KG1 (cell line): ENCODE data around the gene CEBPB.

Source experiments
- DNase-seq: peaks from one replicate; lab custom pipeline; 2025; lab: John Stamatoyannopoulos, UW

The CEBPB gene

DNA sequence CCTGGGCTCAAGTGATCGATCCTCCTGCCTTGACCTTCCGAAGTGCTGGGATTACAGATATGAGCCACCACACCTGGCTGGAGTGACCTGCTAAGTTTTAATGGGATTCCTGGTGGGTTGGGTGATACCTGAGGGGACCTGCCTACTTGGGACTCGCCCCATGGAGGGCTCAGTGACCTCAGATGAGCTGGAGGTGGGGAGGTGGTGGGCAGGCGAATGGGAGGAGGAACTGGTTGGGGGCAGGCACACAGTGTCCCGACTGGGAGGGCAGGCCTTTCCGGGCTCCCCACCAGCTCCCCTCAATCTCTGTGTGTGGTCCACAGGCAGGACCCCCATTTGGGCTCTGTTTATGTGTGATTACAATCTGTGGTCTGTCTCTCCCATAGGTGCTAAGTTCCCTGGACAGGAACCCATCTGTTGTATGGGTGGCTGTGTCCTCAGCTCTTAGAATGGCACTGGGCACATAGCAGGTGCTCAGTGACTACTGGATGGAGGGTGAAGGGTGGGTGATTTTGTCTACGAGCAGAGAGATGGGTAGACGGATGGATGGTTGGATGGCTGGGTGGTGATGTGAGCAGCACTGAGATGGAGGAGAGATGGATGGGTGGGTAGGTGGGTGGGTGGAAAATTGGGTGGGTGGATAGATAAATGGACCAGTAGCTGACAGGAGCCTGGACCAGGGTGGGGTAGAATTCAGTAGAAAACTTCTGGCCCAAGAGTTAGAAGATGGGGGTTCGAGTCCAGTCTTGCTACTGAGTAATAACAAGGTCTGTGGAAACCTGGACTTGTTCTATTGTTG is 23.8 kb downstream of the CEBPB start:
- DNase-seq = no peak

DNA sequence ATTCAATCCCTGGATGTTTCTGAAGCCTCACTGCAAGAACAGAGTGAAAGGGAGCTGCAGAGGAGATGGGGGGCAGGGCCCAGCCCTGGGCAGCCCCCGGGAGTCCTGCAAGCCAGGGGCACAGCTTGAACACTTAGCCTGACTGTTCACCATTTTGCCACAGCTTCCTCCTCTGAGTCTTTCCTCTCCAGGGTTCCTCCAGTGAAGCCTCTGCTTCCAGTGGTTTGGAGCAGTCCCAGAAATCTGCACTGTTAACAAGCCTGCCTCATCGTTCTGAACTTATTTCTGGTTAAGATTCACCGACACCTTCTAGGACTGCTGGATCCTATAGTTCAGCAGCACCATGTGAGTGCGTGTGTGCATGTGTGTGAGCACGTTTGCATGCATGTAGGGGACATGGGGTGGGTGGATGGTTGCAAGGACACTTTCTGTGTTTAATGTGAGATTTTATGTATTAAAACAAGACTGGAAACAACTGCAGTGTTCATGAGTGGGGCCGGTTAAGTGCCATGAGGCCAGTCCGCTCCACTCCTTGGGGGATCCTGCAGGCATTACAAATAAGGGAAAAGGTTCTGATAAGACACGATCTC is 24.6 kb downstream of the CEBPB start:
- no peak for DNase-seq

DNA sequence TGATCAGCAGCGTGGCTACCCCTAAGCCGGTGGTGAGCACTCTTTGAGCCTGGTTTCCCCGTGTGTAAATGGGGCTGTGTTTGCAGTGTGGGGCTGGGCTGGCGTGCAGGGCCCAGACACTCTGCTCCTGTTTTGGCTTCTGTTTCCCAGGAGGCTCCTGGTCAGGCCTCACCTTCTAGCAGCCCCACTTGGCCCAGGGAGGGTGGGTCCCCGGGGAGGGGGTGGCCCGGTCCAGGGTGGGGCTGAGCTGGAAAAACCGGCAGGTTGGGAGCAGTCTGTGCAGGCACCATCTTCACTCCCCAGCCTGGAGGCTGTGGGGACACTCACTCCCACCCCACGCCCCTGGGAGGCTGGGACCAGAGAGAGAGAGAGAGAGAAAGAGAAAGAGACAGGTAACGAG is 25.3 kb downstream of the CEBPB start:
- DNase-seq = no peak

DNA sequence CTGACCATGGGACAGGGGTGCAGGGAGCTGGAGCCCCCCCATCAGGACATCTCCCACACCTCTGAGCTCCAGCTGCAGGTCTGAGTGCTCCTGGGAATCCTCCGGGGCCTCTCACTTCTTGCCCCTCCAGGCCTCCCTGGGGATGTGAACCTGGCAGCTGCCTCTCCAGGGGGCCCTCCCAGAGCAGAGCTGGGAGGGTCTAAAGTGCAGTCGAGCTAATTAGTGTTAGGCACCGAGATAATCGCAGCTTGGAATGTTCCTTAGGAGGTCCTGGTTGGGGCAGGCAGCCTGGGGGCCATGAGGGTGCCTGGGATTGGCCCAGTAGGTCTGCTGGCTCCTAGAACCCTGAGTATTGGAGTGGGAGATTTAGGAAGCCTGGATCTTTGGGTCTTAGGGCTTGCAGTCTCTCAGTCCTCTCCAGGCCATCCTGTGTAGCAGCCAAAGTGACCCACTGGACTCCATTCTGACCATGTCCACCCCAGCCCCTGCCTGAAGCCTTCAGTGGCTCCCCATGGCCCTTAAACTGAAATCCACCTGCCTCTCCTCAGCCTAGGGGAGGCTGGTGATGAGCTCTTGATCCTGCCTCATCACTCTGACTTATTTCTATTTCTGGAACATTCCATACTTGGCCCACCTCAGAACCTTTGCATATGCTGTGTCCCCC is 26.0 kb downstream of the CEBPB start:
- no peak for DNase-seq

DNA sequence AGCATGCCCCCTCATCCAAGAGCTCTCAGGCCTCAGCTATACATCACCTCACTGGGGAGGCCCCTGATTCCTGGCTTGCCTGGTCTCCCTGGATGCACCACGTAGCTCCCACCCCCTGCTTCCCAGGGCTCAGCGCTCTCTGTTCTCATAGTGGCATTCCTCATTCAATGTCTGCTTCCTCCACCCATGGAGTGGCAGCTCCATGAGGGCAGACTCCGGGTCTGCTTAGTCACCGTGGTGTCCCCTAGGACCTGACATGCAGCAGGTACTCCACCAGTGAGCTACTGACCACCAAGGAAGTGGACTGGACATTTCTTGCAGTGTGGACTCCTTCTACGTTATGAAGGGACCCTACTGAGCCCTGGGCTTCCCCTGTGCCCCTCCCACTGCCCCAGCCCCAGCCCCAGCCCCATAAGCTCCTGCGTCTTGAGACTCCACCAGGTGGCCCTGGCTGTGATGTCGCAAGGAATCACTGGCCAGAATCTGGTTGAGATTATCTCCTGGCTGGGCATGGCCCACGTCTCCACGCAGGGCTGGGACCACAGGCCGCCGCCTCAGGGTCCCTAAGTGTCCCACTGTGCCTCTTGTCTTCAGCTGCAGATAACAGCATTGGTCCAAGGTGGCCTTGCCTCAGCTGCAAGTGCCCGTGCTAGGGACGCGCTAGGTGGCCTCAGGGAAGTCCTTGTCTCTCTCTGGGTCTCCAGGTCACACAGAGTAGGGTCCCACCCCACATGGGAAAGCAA is 26.7 kb downstream of the CEBPB start:
- DNase-seq = no peak

DNA sequence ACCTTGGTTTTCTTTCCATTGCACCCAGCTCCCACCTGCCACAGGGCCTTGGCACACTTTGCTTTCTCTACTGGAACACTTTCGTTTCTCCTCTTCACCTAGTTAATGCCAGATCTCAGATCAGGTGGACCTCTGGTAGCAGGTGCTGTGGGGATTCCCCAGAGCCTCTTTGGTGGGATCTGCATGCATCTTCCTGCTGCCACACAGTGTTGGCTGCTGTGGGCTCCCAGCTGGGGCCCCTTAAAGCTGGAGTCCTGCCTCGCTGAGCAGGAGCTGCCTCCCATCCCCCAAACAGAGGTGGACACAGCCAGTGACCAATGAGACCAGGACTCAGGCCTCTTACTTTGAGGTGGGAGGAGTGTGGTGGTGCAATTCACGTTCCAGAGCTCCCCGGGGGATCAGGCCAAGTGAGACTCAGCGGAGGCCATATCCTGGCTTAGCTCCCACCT is 28.4 kb downstream of the CEBPB start:
- DNase-seq = no peak

DNA sequence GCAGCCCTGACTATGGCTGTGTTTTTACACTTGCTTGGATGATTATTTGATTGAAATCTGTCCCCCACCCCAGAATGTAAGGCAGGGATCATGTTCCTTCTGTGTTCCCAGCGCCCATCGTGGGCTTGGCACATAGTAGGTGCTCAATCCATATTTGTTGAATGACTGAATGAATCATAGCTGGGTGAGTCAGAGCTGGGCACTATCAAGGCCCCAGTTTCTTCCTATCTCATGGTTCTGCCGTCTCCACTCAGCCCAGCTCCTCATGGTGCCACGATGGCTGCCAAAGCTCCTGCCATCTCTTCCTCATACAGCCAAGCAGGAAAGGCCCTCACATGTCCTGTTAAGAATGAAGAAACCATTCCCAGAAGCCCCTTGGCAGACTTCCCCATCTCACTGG is 29.0 kb downstream of the CEBPB start:
- no peak for DNase-seq

DNA sequence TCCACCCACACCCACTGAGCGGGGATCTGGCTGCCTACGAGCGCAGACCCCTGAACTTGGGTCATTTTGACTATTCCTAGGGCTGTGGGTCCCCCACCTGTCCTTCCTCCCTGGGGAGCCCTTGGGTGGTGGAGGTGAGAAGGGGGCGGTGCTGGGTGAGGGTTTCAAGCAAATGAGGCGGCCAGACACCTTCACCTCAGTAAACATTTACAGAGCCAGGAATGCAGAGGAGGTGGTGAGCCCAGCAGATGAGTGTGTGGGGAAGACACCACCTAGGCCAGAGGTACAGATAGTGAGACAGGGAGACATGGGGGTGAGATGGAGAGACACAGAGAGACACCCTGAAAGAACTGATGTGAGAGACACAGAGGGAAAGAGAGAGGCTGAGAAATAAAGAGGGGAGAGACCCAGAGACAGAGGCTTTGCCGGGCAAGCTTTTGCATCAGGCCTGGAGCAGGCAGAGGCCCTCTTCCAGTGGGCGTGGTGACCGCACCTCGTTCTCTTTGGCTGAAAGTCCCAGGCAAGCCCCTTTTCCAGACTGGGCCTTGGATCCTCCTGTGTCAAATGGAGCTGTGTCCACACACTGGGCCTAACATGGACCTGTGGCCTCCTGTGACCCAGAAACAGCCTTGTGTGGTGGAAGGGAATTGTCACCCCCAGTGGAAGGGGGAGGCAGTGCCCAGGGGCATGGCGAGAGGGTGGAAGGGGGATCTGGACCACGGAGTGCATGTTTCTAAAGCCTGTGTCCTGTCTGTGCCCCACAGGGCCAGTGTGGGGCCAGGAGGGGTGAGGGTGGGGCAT is 29.7 kb downstream of the CEBPB start:
- no peak for DNase-seq

DNA sequence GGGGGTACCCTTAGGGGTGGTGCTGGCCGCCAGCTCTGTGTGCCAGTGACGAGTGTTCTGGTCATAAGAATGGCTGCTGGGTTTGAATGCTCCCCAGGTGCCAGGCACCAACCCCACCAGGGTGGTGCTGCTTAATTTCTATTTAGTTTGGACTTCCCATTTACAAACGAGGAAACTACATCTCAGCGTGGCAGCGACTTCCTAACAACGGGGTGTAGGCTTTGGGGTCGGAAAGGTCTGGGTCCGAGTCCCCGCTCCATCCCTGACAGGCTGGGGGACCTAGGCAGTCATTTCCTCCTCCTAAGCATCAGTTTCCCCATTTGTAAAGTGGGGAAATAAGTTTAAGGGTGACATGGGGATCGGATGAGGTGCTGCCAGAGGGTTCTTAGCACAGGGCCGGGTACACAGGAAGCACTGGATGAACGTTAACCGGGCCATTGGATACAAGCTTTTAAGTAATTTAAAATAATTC is 30.3 kb downstream of the CEBPB start:
- no peak for DNase-seq

DNA sequence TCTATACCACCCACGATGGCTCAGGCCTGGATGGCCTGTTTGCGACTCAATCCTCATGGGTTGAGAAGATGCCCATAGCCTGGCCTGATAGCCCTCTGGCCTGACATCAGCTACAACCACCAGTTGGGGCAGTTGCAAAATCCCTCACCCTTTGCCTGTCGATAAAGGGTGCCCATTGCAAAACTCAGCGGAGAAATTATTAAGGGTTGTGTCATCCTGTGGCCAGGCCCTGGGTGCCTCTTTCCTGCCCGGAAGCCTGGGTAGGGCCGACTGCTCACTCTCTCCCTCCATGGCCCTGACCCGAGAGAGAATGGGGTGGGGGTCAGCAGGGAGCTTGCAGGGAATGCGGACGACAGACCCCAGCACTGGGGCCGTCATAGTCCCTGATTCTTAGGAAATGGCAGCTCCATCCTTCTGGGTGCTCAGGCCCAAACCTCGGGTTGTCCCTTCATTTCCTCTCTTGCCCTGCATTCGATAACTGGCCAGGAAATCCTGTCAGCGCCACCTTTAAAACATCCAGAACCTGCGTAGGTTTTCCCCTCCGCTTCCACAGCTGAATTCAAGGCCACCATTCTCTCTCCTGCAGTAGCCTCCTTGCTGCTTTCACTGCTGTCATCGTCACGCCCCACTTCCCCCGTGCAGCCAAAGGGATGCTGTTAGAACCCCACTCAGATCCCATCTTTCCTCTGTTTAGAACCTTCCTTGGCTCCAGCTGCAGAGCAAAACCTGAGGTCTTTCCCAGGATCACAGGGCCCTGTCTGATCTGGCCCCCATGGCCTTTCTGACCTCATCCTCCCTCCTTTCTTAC is 31.1 kb downstream of the CEBPB start:
- DNase-seq = no peak

DNA sequence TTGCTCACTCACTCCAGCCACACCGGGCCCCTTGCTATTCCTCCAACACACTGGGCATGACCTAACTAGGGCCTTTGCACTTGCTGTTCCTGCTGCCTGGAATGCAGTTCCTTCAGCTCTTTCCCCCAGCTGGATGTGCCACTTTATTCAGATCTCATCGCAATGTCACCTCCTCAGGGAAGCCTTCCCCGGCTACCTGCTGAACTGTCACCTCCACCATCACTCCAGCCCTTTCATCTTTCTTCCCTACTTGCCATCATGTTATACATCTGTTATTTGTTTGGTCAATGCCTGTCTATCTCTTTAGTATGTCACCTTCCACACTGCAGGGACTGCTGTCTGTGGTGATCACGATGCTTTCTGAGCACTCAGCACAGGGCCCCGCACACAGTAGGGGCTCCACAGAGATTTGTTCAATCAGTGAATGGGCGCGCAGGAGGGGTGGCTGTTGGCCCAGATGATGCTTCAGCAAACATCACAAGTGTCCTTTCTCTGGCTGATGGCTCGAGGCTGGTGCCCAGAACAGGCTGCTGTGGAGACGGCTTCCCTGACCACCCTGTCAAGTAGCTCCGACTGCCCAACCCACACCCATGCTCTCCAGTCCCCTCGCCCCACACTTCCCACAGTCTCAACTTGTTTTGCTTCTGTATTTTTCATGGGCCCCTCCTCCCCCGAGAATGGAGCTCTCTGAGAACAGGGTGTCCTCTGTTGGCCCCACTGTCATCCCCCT is 31.8 kb downstream of the CEBPB start:
- DNase-seq = no peak

DNA sequence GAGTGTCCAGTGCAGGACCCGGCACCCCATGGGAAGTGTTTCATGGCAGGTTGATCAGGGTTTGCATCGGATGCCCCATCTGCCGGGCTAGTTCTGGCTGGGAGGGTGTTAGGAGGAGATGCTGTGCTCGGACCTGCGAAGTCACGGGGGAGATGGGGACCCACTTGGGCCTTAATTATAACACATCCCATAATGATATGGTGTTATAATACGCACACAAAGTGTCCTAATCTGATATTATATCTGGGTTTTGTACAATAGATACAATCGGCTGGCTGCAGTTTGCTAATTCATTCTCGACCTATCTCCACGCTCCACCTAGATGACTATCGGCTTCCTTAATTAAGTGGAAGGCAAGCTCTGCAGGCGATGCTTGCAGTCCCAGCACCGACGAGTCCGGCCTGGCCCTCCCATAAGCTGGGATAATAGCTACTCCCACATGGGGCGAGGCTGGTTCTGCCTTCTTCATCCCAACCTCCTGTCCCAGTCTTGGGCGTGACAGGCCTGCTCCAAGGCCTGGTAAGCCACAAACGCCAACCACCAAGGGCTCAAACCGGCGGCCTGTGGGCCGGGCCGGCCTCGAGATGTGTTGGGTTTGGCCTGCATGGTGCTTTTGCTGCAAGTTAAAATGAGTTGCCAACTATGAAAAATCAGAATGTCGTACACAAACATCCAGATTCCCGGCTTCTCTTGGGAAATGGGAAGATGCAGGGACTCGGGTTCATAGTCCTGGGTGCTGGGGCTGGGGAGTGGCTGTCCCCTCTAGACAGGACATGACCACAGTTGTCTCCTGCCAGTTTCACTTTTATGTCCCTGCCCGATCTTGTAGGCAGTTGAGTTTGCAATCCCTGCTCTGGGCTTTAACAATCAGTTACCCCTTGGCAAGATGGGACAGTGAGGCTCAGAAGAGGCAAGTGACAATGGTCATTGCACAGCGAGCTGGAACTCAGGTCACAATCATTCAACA is 32.7 kb downstream of the CEBPB start:
- DNase-seq = no peak

DNA sequence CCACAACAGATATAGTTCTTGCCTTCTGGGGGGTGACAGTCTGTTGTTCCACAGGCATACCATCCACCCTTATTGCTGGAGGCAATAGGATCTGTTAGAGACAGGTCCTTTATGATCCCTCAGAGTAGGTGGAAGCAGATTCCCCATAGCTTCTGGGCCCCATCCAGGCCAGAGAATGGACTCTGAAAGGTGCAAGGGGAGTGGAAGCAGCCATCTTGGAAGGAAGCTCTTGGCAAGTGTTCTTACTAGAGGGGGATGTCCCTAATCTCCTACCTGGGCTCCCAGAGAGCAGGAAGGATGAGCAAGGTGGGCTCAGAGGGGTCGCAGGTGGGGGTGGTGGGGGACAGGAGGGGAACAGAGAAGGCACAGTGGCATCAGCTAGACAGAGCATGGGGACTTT is 33.4 kb downstream of the CEBPB start:
- no peak for DNase-seq

DNA sequence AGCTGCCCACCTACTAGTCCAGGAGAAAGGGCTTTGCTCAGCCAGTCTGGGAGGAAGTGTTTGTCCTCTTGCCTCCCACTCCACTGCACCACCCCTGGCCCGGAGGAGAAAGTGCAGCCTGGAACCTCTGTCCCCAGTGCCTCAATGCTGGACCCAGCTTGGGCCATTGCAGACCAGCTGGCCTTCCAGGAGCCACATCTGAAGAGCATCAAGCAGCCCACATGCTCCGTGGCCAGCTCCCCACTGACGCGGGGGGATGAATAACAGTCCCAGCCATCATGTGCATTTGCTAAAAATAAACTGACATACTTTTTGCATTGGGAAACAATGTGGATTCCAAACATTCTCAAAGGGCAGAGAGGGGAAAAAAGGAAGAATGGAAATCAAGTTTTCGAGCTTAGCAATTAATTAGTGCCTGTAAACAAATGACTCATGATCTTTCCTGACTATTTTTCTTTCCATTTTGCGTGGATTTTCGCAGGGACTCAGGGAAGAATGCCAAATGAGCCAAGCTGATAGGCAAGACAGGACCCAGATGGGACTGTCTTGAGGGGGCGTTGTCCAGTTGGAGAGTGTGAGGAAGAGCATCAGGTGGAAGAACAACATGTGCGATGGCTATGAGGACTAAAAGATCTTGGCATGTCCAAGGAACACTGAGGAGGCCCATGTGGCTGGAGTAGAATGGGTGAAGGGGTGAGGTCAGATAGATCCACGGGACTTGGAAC is 34.1 kb downstream of the CEBPB start:
- DNase-seq = no peak

DNA sequence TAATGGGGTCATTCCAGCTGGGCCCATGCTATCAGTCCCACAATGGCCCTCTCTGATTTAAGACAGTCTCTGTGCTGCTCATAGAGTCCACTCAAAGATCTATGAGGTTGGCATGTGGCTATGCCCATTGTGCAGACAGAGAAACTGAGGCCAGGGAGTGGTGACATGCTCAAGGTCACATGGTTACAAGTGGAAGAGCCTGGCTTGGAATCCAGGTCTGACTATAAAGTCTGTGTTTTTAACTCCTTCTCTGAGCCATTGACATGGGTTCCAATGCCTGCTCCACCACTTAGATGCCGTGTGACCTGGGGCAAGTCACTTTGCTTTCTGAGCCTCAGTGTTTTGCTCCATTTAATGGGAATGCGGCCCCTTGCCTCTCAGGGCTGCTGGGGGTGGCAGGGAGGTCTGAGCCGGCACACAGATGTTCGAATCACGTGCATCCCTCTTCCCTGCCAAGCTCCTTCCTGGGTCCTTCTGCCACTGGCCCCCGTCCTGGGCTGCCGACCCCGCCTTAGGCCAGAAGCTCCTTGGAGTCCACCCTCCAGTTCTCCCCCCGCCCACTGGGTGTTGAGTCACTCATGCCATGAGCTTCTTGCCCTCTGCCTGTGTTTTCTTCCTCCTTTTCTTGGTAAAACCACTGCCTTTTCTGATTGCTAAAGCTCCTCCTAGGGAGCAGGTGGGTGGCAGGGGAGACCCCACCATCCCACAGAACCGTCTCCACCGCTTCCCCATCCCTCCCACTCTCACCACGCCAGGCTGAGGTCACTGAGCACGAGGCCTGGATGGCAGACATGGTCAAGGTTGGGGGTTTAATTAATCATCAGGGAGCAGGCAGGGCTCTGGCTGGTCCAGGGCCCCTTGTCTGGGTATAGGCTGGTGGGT is 35.7 kb downstream of the CEBPB start:
- DNase-seq = no peak

DNA sequence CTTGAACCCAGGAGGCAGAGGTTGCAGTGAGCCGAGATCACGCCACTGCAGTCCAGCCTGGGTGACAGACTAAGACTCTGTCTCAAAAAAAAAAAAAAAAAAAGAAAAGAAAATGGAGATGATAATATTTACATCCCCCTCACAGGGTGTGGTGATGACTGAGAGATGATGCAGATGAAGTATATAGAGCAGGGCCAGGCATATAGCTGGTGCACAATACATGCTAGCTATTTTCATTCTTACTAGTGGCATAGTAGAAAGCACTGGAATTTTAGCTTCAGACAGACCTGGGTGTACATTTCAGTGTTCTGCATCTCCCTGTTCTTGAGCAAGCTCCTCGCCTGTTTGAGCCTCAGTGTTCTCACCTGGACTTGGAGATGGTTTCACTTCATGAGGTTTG is 36.9 kb downstream of the CEBPB start:
- DNase-seq = no peak

DNA sequence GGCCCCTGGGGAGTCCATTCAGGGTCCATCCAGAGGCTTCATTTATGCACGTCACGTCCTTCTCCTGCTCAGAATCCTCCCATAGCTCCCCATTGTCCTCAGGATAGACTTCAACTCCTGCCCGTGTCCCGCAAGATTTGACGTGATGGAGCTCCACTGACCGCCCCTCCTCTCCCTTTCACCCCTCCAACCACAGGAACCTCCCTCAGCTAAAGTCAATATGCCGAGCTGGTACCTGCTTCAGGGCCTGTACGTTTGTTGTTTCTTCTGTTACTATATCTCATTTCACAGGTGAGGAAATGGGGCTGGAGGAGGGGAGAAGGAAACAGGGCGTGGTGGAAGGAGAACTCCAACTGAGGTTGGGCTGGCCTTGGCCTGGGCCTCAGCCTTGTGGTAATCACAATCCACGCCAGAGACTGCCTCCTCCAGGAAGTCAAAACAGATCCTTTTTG is 38.6 kb downstream of the CEBPB start:
- DNase-seq = no peak
